HG02943 (cell line): Measurements from ENCODE around the gene USP7.
"Not testable (repeated sequence)": the region's sequence is repeated elsewhere in the genome, so short reads cannot be mapped to it uniquely, and the experiment has no call there.

Experiments
- ATAC-seq: cut with Tn5 transposase; IDR thresholded peaks from one replicate; pipeline ENCODE4 v1.9.1; 2021; ENCODE audit warnings: mild to moderate bottlenecking, low read depth, moderate library complexity; ENCODE audit not compliant: unreplicated experiment

Gene USP7

GRCh38 chr16:8963821-8964441 lies at the start of gene USP7:
USP7 (minus strand) TSS chr16:8963906; CDS start chr16:8963285, 621 bp downstream.
- peak; percentile 69 for ATAC-seq

- no peak for ATAC-seq
These were observed 49.8 kb upstream of the USP7 start for GRCh38 chr16:9013508-9013864.

GRCh38 chr16:9012848-9013507 lies 49.3 kb upstream of the USP7 start:
- no peak for ATAC-seq

GRCh38 chr16:9012330-9012729 lies 48.6 kb upstream of the USP7 start:
- no peak for ATAC-seq

GRCh38 chr16:9008601-9009260 lies 45.0 kb upstream of the USP7 start:
- ATAC-seq, result no peak

GRCh38 chr16:9007177-9007794 lies 43.6 kb upstream of the USP7 start:
- ATAC-seq, result no peak

GRCh38 chr16:9004183-9004582 lies 40.5 kb upstream of the USP7 start:
- ATAC-seq, result no peak

- ATAC-seq, result no peak
These were observed 40.1 kb upstream of the USP7 start for GRCh38 chr16:9003763-9004162.

- no peak for ATAC-seq
These were observed 39.6 kb upstream of the USP7 start for GRCh38 chr16:9003322-9003721.

- no peak for ATAC-seq
These were observed 38.3 kb upstream of the USP7 start for GRCh38 chr16:9002042-9002441.

GRCh38 chr16:9000664-9001063 lies 37.0 kb upstream of the USP7 start:
- ATAC-seq, result no peak

- ATAC-seq, result no peak
These were observed 36.1 kb upstream of the USP7 start for GRCh38 chr16:8999800-9000199.

- ATAC-seq, result no peak
These were observed 34.4 kb upstream of the USP7 start for GRCh38 chr16:8998108-8998507.

GRCh38 chr16:8996891-8997290 lies 33.2 kb upstream of the USP7 start:
- ATAC-seq, result no peak

GRCh38 chr16:8990445-8990844 lies 26.7 kb upstream of the USP7 start:
- no peak for ATAC-seq

- no peak for ATAC-seq
These were observed 25.6 kb upstream of the USP7 start for GRCh38 chr16:8989099-8989878.

GRCh38 chr16:8986818-8987191 lies 23.1 kb upstream of the USP7 start:
- ATAC-seq, result no peak

GRCh38 chr16:8986111-8986510 lies 22.4 kb upstream of the USP7 start:
- ATAC-seq, result no peak

GRCh38 chr16:8982816-8983215 lies 19.1 kb upstream of the USP7 start:
- ATAC-seq, result no peak

- ATAC-seq, result not testable (repeated sequence)
These were observed 18.2 kb upstream of the USP7 start for GRCh38 chr16:8981901-8982300.

GRCh38 chr16:8976189-8976588 lies 12.5 kb upstream of the USP7 start:
- not testable (repeated sequence) for ATAC-seq
